Kidney (tissue), 14 donors: Measurements from ENCODE around the gene HOXB2. TPM values are rescaled to one million over a fixed set of nuclear protein-coding genes. Genes with fewer than 3 reads are reported as not detected.
A peak's percentile ranks its signal among the peaks of the same experiment; 100 is the strongest.

Experiments used
- DNase-seq, 5 donors: peaks; one replicate each; pipeline ENCODE4 v3.0.0-alpha.2; 2013 to 2020
- FAIRE-seq: peaks from 2 replicates; lab custom pipeline; 2012; peaks lifted over from hg19 to GRCh38; lab: Jason Lieb, UNC
- H3K27ac ChIP-seq, 2 donors: one replicate each; pipeline ENCODE4 v1.7.0; 2013; ENCODE audit warnings: low read depth in 2 of 2, low read length in 2 of 2, inconsistent platforms in 1 of 2
- H3K27me3 ChIP-seq: one replicate; pipeline ENCODE4 v1.7.1; 2013; ENCODE audit warnings: low read length, inconsistent platforms; ENCODE audit not compliant: control insufficient read depth, insufficient read depth
- H3K36me3 ChIP-seq, 3 donors: one replicate each; pipeline versions ENCODE4 v1.7.0 to v1.7.1; 2013; ENCODE audit warnings: low read length in 3 of 3, control low read depth in 1 of 3, inconsistent platforms in 1 of 3; ENCODE audit not compliant: insufficient read depth in 3 of 3, control insufficient read depth in 2 of 3
- H3K4me1 ChIP-seq, 3 donors: one replicate each; pipeline versions ENCODE4 v1.7.0 to v1.7.1; 2013; ENCODE audit warnings: low read length in 3 of 3, inconsistent platforms in 1 of 3, low read depth in 1 of 3; ENCODE audit not compliant: control insufficient read depth in 2 of 3, insufficient read depth in 2 of 3
- H3K4me3 ChIP-seq, 3 donors: one replicate each; pipeline versions ENCODE4 v1.7.0 to v1.8.1; 2013; ENCODE audit warnings: low read length in 3 of 3, control low read depth in 1 of 3, inconsistent platforms in 1 of 3
- H3K9ac ChIP-seq, 3 donors: one replicate each; pipeline versions ENCODE4 v1.7.0 to v1.7.1; 2013; ENCODE audit warnings: low read length in 3 of 3, control low read depth in 1 of 3, inconsistent platforms in 1 of 3
- H3K9me3 ChIP-seq, 3 donors: one replicate each; pipeline versions ENCODE4 v1.7.0 to v1.7.1; 2013; ENCODE audit warnings: low read length in 3 of 3, control low read depth in 1 of 3, inconsistent platforms in 1 of 3; ENCODE audit not compliant: control insufficient read depth in 2 of 3, insufficient read depth in 1 of 3
- CTCF ChIP-seq: IDR thresholded peaks from 3 replicates; pipeline ENCODE4 v1.5.1; 2012; ENCODE audit warnings: mild to moderate bottlenecking, moderate library complexity, borderline replicate concordance; ENCODE audit not compliant: insufficient read depth; ENCODE audit errors: extremely low read depth
- intact Hi-C: fragments of 100-400 bp; cut with DNase I; formaldehyde crosslinking; loops from one replicate; pipeline ENCODE4 v1.11.1; 2022
- polyA plus RNA-seq: library from polyadenylated mRNA; stranded (reverse); fragments of 350-450 nt; fragmentation: Illumina TruSeq; extraction: RNeasy Lipid Tissue Mini Kit (QIAGEN cat#74804); gene quantifications from one replicate; pipeline ENCODE4 v1.2.3, GENCODE V29; 2014; ENCODE audit warnings: low read depth, low replicate concordance; ENCODE audit not compliant: insufficient read depth
- total RNA-seq: library from RNA; stranded (reverse); fragmentation: NEBNext Ultra II Directional; extraction: Animal tissue kit (Norgen Biotek cat#: 25700); gene quantifications from one replicate; pipeline ENCODE4 v1.2.1, GENCODE V29; 2021
- donor health status: control.
- donor health status: control.
- donor health status: control.
- donor health status: control.
- donor health status: control.
- donor health status: DM: yes; HTN: yes; CAD: no.
- donor health status: Normal renal cell carcinoma (clear cell type).

HOXB2 gene
- total and polyA plus RNA-seq, 2 donors from 2014 or later: 30.7 to 61.9 TPM

- Histone ChIP-seq H3K9me3 (no peaks in the 10 kb centered on the region), H3K36me3 (no peaks in the 10 kb centered on the region), H3K9ac (peak overlapping the region in 2 of 3 donors; percentile 37 to 82), H3K4me3 (peak overlapping the region in 1 of 3 donors; percentile 45), H3K4me1 (peaks cover 7 to 26% (median 11%) of the 10 kb centered on the region in 3 donors), H3K27me3 (no peaks in the 10 kb centered on the region), H3K27ac (peak overlapping the region; percentile 26 to 51)
- DNase-seq: no peak
- FAIRE-seq: no peak
- intact Hi-C loops: loop anchor here (5.0 kb wide), 1 partner anchor 33 kb away; no protein-coding TSS in a partner anchor
- no peak for TF ChIP-seq CTCF
Observed at GRCh38 chr17:48575066-48575582, 30.2 kb upstream of the HOXB2 start.

DNA sequence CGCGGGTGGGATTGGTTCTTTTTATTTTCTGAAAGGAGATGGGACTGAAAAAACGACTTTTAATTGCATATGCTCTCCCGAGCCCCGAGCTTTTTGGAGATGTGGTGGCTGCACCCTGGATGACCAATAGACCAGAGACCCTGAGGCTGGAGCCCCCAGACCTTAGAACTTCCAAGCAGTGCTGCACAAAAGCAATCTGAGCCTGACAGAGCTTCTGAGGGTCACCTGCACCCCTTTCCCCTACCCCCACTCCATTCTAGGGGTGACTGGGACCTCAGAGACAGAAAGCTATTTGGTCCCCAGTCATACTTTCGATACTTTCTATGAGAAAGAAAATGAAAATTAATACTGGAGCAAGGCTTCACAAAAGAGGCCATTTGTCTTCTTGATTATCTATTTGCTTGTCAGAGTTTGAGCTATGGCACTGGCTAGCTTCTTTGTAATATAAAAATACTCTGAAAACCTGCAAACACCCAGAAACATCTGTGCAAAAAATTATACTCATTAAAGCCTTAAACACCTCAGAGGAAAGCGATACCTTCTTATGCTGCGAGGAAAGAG lies 29.7 kb upstream of the HOXB2 start:
- Histone ChIP-seq H3K9me3 (no peaks in the 10 kb centered on the region), H3K9ac (peak overlapping the region in 2 of 3 donors; percentile 37 to 82), H3K27me3 (no peaks in the 10 kb centered on the region), H3K36me3 (no peaks in the 10 kb centered on the region), H3K4me1 (peaks cover 11 to 28% (median 12%) of the 10 kb centered on the region in 3 donors), H3K27ac (peak overlapping the region; percentile 26 to 86), H3K4me3 (peak overlapping the region in 1 of 3 donors; percentile 45)
- FAIRE-seq (no peak), DNase-seq (no peak)
- TF ChIP-seq CTCF: no peak
- intact Hi-C loops: loop anchor here (5.0 kb wide), 1 partner anchor 32 kb away; no protein-coding TSS in a partner anchor

- peak overlapping the region; percentile 23 to 82 (median 68) for H3K9ac ChIP-seq
- H3K4me1 ChIP-seq: peaks cover 14 to 29% (median 28%) of the 10 kb centered on the region in 3 donors
- H3K36me3 ChIP-seq: no peaks in the 10 kb centered on the region
- no peak for TF ChIP-seq CTCF
- H3K27ac ChIP-seq: peak overlapping the region; percentile 81 to 86
- H3K27me3 ChIP-seq: no peaks in the 10 kb centered on the region
- DNase-seq (no peak), FAIRE-seq (no peak)
- H3K4me3 ChIP-seq: peak overlapping the region in 2 of 3 donors; percentile 32 to 51
- no peaks in the 10 kb centered on the region for H3K9me3 ChIP-seq
- intact Hi-C loops: no loop called here
Observed at GRCh38 chr17:48571826-48572417, 27.0 kb upstream of the HOXB2 start.
